Measurements from ENCODE around the gene CCDC13.
A peak's percentile ranks its signal among the peaks of the same experiment; 100 is the strongest.

The CCDC13 gene

GRCh38 chr3:42752441-42752840 is 20.6 kb downstream of the CCDC13 start:
- no peak for DNase-seq

GRCh38 chr3:42751609-42752008 is 21.4 kb downstream of the CCDC13 start:
- no peak for DNase-seq

- DNase-seq = peak; percentile 15
Observed at GRCh38 chr3:42750834-42751233, 22.2 kb downstream of the CCDC13 start.

- DNase-seq = no peak
Observed at GRCh38 chr3:42749753-42750231, 23.3 kb downstream of the CCDC13 start.

- DNase-seq = no peak
Observed at GRCh38 chr3:42749025-42749752, 23.9 kb downstream of the CCDC13 start.

- DNase-seq = no peak
Observed at GRCh38 chr3:42747581-42747980, 25.5 kb downstream of the CCDC13 start.

GRCh38 chr3:42746455-42747450 is 26.3 kb downstream of the CCDC13 start:
- no peak for DNase-seq

GRCh38 chr3:42745776-42746454 is 27.1 kb downstream of the CCDC13 start:
- DNase-seq = no peak

GRCh38 chr3:42745291-42745745 is 27.7 kb downstream of the CCDC13 start:
- DNase-seq = no peak

GRCh38 chr3:42743204-42743995 is 29.7 kb downstream of the CCDC13 start:
- DNase-seq = no peak

- DNase-seq = peak; percentile 2
Observed at GRCh38 chr3:42742688-42743087, 30.4 kb downstream of the CCDC13 start.

- DNase-seq = peak; percentile 3
Observed at GRCh38 chr3:42742259-42742658, 30.8 kb downstream of the CCDC13 start.

- no peak for DNase-seq
Observed at GRCh38 chr3:42741796-42742195, 31.3 kb downstream of the CCDC13 start.

GRCh38 chr3:42739401-42740158 is 33.5 kb downstream of the CCDC13 start:
- no peak for DNase-seq

- no peak for DNase-seq
Observed at GRCh38 chr3:42736531-42736930, 36.5 kb downstream of the CCDC13 start.

- DNase-seq = no peak
Observed at GRCh38 chr3:42736081-42736480, 37.0 kb downstream of the CCDC13 start.

GRCh38 chr3:42735615-42736014 is 37.4 kb downstream of the CCDC13 start:
- DNase-seq = no peak

GRCh38 chr3:42735019-42735418 is 38.0 kb downstream of the CCDC13 start:
- no peak for DNase-seq

- no peak for DNase-seq
Observed at GRCh38 chr3:42734263-42734860, 38.7 kb downstream of the CCDC13 start.

GRCh38 chr3:42733501-42734262 is 39.4 kb downstream of the CCDC13 start:
- no peak for DNase-seq

Measured in right forelimb (tissue), 1 donor.